GM19328 (cell line): ENCODE data around the gene EID1.
"Not testable (repeated sequence)": the region's sequence is repeated elsewhere in the genome, so short reads cannot be mapped to it uniquely, and the experiment has no call there.

Source experiments
- ATAC-seq: cut with Tn5 transposase; IDR thresholded peaks from one replicate; pipeline ENCODE4 v1.9.1; 2021; ENCODE audit warnings: mild to moderate bottlenecking, moderate library complexity; ENCODE audit not compliant: unreplicated experiment

EID1 gene

GRCh38 chr15:48877630-48878595, at the start of gene EID1:
Gene EID1 (plus strand): TSS chr15:48878134. CDS start chr15:48878177, 43 bp downstream.
- peak; percentile 98 for ATAC-seq

GRCh38 chr15:48828471-48828870, 49.5 kb upstream of the EID1 start:
- no peak for ATAC-seq

DNA sequence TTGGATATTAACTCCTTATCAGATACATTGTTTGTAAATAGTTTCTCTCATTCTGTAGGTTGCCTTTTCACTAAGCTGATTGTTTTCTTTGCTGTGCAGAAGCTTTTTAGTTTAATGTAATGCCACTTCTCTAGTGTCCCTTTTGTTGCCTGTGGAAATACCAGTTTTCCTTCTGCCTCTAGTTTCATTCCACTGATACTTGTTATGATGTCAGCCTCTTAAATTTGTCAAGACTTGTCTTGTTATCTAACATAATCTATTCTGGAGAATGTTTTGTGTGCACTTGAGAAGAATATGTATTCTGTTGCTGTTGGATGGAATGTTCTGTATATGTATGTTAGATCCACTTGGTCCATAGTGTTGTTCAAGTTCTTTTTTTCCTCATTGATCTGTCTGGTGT, 49.0 kb upstream of the EID1 start:
- ATAC-seq = no peak

- no peak for ATAC-seq
Measured at GRCh38 chr15:48832648-48833047, 45.3 kb upstream of the EID1 start.

GRCh38 chr15:48833526-48834239, 44.3 kb upstream of the EID1 start:
- ATAC-seq = no peak

DNA sequence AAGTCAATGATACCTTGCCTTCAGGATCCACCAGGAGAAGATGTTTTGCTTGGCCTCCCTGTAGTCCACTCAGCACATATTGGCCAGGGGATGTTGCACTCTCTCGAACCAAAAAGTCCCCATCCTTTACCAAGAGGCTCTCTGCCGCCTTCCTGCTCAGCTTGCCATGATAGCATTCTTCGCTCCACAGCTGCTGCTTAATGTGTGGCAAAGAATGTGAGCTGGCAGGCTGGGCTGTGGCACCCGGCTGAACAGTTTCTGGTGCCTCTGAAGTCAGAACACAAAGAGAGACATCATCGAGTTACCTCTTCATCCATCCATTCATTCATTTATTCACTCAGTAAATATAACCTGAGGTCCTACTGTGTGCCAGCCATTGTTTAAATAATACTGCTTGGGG, 43.2 kb upstream of the EID1 start:
- ATAC-seq = no peak

GRCh38 chr15:48842501-48842900, 35.4 kb upstream of the EID1 start:
- ATAC-seq = no peak

DNA sequence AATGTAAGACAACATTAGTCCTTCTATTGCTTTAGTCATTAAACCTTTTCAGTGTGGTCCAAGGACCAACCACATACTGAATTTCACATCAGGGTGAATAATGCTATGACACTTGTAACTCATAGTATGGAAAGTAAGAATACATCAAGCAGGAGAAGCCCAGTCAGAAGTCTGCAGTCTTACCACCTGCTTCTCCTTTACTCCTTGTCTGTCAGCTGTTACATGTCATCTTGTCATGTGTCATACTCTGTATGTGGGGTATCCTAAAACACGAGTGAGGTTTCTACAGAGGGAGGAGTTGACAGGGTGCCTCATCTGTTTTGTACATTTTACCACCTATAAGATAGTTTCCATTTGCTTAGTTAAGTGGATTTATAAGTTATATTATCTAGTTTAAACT, 32.8 kb upstream of the EID1 start:
- no peak for ATAC-seq

- no peak for ATAC-seq
Measured at GRCh38 chr15:48850648-48851047, 27.3 kb upstream of the EID1 start.

DNA sequence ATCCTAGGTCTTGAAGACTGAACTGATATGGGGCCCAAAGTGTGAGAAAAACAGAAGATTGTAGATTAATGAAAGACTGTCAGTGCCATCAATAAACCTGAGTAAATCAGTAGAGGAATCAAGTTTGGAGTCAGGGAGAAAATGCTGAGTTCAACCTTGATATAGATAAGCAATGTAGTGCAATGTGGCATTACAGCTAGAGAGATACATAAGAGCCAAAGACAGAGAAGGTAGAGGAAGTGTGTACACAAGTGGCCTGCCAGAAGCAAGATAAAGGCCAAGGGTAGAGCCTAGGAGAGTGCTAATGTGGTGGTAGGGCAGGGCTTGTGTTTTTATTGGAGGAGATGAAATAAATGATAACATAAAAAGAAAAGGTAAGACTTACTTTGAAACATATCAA, 26.0 kb upstream of the EID1 start:
- ATAC-seq = no peak

GRCh38 chr15:48854434-48854833, 23.5 kb upstream of the EID1 start:
- not testable (repeated sequence) for ATAC-seq

DNA sequence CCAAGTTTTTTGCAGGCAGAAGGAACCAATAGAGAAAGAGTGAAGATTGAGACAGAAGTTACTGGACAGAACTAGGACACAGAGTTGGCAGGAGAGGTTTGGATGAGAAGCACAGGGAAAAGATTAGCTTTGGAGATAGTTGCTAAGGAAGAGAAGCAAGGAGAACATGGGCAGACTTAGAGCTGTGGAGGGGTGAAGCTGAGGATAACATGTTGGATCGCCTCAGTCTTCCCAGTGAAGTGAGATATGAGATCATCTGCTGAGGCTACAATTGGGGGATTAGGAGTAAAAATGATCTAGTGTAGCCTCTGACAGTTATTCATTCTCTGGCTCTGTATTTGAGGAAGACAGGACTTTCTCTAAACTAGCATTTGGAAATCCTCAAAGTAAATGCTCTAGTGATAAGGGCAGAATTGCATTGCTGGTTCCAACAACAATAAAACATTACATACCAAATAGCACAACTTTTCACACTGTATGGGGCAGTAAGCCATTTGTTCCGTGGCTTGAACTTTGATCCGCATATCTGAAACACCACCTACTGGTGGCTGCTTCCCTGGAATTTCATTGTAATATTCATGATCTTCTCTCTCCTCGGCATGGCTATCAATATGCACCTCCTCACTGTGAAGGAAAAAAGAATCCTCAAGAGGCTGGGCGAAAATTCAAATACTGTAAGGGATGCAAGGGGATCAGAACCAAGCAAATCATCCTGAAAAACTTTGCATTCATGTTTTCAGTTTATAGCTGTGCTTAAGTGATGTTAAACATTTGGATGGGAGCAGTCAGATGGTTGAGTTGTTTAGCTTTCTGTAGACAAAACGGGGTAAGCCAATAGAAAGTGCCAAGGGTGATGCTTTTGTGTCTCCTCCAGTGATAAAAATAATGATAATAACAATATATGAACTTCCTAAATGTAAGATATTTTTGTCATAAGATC, 22.2 kb upstream of the EID1 start:
- no peak for ATAC-seq

DNA sequence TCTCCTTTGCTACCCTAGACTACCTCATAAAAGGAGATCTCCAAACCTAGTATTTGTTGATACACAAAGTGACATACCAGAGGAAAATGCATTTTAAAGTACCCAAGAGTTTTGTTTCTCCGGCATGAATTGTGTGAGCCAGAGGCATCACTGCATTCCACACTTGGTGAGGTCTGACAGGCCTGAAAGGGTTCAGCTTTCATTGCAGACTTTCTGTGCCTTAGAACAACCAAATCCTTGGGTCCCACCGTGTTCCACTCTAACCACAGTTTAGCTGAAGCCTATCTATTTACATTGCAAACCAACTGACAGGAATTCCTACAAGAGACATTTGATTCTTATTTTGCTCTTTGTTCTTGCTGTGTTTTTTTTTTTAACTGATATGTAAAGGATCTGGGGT, 21.0 kb upstream of the EID1 start:
- no peak for ATAC-seq

DNA sequence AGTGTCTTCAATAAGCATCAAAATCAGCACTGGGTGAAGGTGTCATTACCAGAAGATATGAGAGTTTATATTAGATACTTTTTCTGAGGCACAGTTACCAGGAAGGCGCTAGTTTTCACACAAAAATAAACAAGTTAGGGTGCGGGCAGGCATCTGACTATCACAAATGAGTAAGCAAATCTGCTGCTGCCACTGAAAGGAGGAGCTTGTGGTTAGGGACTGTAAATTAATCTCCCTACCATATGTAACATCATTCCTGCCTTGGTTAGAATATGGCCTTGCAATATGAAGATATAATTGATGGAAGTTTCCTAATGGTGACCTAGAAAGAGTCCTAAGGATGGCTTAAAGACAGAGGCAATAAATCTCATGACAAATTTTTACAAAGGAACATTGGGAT, 19.5 kb upstream of the EID1 start:
- no peak for ATAC-seq

- ATAC-seq = no peak
Measured at GRCh38 chr15:48859426-48859825, 18.5 kb upstream of the EID1 start.

GRCh38 chr15:48861813-48862431, 16.0 kb upstream of the EID1 start:
- ATAC-seq = no peak

- no peak for ATAC-seq
Measured at GRCh38 chr15:48862705-48863104, 15.2 kb upstream of the EID1 start.

DNA sequence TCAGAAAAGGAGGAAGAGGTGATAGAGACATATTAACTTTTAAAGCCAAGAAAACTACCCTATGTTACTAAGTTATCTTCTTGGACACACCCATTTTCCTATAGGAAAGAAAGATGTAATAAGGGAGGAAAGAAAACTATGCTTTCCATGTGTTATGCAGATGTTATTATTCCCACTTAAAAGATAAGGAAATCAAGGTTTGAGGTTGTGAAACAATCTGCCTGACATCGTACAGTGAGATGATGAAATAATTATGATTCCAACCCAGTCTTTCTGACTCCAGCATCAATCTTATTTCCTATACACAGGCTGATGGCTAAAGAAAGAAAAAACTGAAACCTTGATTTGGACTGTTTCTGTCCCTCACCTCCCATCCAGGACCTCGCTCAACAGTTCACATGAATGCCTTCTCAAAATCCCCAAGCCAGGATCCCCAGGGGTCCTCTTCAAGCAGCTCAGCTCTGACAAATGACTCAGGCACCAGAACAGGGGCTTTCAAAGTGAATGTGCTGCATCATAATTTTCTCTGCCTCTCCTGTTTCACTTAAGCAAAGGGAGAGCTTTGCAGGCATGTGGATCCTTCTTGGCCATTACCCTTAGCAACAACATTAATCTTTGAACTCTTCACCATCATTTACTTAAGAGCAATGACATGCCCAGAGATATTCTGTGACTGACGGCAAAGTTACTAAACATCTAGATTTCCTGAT, 12.4 kb upstream of the EID1 start:
- ATAC-seq = no peak

DNA sequence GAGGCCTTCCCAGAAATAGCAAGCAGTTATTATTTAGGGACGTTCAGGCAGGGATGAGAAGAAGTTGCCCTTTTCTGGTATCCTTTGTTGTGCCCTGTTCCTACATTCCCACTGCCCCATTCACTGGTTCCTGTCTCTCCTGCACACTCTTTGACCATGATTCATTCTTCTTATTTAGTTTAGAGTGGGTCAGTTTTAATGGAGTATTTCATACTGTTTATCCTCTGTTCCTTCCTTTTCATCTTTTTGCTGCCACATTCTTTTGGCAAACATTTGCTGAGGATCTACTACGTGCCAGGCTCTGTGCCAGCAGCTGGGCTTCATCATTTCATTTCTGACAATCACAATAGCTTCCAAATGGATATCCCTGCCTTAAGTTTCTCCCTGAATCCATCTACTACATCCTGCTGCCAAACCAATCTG, 11.8 kb upstream of the EID1 start:
- ATAC-seq = no peak

GRCh38 chr15:48868023-48868422, 9.9 kb upstream of the EID1 start:
- no peak for ATAC-seq
